Smooth muscle cell (in vitro differentiated cells): ENCODE data around the gene SMC1B. TPM values are rescaled to one million over a fixed set of nuclear protein-coding genes. Genes with fewer than 3 reads are reported as not detected.
"Not testable (repeated sequence)": the region's sequence is repeated elsewhere in the genome, so short reads cannot be mapped to it uniquely, and the experiment has no call there.

Source experiments
- DNase-seq: peaks from one replicate; lab custom pipeline; 2025; ENCODE audit not compliant: unreplicated experiment; lab: John Stamatoyannopoulos, UW
- H2AFZ ChIP-seq: fragments of 200-600 bp; sonication (generic); 2 replicates; pipeline ENCODE4 v1.6.0; 2016; ENCODE audit warnings: antibody characterized with exemption, low read depth, mild to moderate bottlenecking
- H3F3A ChIP-seq: fragments of 200-600 bp; sonication (generic); 2 replicates; pipeline ENCODE4 v1.6.0; 2017; ENCODE audit warnings: antibody characterized with exemption, low read depth
- H3K27ac ChIP-seq: fragments of 200-600 bp; sonication (generic); 2 replicates; pipeline ENCODE4 v1.5.1; 2016; ENCODE audit warnings: low read depth, mild to moderate bottlenecking
- H3K27me3 ChIP-seq: fragments of 200-600 bp; sonication (generic); 2 replicates; pipeline ENCODE4 v1.6.1; 2016; ENCODE audit warnings: low read depth, mild to moderate bottlenecking
- H3K36me3 ChIP-seq: fragments of 200-600 bp; sonication (generic); 2 replicates; pipeline ENCODE4 v1.5.1; 2016; ENCODE audit warnings: low read depth
- H3K4me1 ChIP-seq: fragments of 200-600 bp; sonication (generic); 2 replicates; pipeline ENCODE4 v1.5.1; 2016; ENCODE audit warnings: low read depth
- H3K4me2 ChIP-seq: fragments of 200-600 bp; sonication (generic); 2 replicates; pipeline ENCODE4 v1.6.0; 2016; ENCODE audit warnings: mild to moderate bottlenecking
- H3K4me3 ChIP-seq: fragments of 200-600 bp; sonication (generic); 2 replicates; pipeline ENCODE4 v1.5.1; 2016; ENCODE audit warnings: mild to moderate bottlenecking
- H3K79me2 ChIP-seq: fragments of 200-600 bp; sonication (generic); 2 replicates; pipeline ENCODE4 v1.6.0; 2016; ENCODE audit warnings: low read depth, mild to moderate bottlenecking
- H3K9ac ChIP-seq: fragments of 200-600 bp; sonication (generic); 2 replicates; pipeline ENCODE4 v1.6.0; 2016; ENCODE audit warnings: low read depth
- H3K9me3 ChIP-seq: fragments of 200-600 bp; sonication (generic); replicated peaks from 2 replicates; pipeline ENCODE4 v1.5.1; 2016; ENCODE audit warnings: low read depth
- H4K20me1 ChIP-seq: fragments of 200-600 bp; sonication (generic); 2 replicates; pipeline ENCODE4 v1.6.0; 2016; ENCODE audit warnings: low read depth
- CTCF ChIP-seq: fragments of 200-600 bp; sonication (generic); IDR thresholded peaks from 2 replicates; pipeline ENCODE4 v1.5.1; 2017; ENCODE audit warnings: borderline replicate concordance, mild to moderate bottlenecking, antibody characterized with exemption; ENCODE audit not compliant: insufficient read depth, poor library complexity, severe bottlenecking
- WGBS: methylation state at CpG from one replicate; pipeline ENCODE4 v1.1.7; 2016; ENCODE audit warnings: low lambda C conversion rate; 5-methylcytosine and 5-hydroxymethylcytosine counted together
- polyA plus RNA-seq: library from polyadenylated mRNA; unstranded; fragments of >200 nt; fragmentation: Nextera tagmentation; extraction: Ambion mirVana; gene quantifications from 2 replicates; pipeline ENCODE4 v1.2.1, GENCODE V29; 2016
- total RNA-seq: library from RNA; depleted of rRNA; stranded (reverse); fragments of >200 nt; gene quantifications from 2 replicates; pipeline ENCODE4 v1.2.3, GENCODE V29; 2014

SMC1B gene
- total and polyA plus RNA-seq, 2 experiments from 2014 or later = 0.06 TPM; not detected in 1

GRCh38 chr22:45381348-45381747 is 32.1 kb downstream of the SMC1B start:
- H3K27me3 ChIP-seq = peaks cover 22% of the 10 kb centered on the region

GRCh38 chr22:45376703-45377102 is 36.7 kb downstream of the SMC1B start:
- Histone ChIP-seq H2AFZ (no peak overlapping the region), H3K4me2 (no peak overlapping the region), H3K9me3 (no peaks in the 10 kb centered on the region), H3K4me3 (no peak overlapping the region), H3K79me2 (no peaks in the 10 kb centered on the region), H3K4me1 (no peaks in the 10 kb centered on the region), H4K20me1 (no peaks in the 10 kb centered on the region), H3K9ac (no peak overlapping the region), H3K27me3 (peaks cover 7% of the 10 kb centered on the region), H3F3A (no peaks in the 10 kb centered on the region), H3K27ac (no peak overlapping the region), H3K36me3 (no peaks in the 10 kb centered on the region)
- TF ChIP-seq CTCF = no peak
- no peak for DNase-seq
- 81% methylated on average over 1 of the region's 1 CpG for WGBS

More at GRCh38 chr22:45381348-45381747, 32.1 kb downstream of the SMC1B start:
- H3F3A ChIP-seq = no peaks in the 10 kb centered on the region
- no peaks in the 10 kb centered on the region for H3K79me2 ChIP-seq
- no peaks in the 10 kb centered on the region for H4K20me1 ChIP-seq
- H2AFZ ChIP-seq = no peak overlapping the region
- WGBS = 90% methylated on average over 2 of the region's 2 CpGs
- no peak overlapping the region for H3K27ac ChIP-seq
- no peaks in the 10 kb centered on the region for H3K9me3 ChIP-seq
- no peak overlapping the region for H3K4me2 ChIP-seq
- TF ChIP-seq CTCF = no peak
- no peak for DNase-seq
- no peaks in the 10 kb centered on the region for H3K36me3 ChIP-seq
- no peak overlapping the region for H3K4me3 ChIP-seq
- H3K9ac ChIP-seq = no peak overlapping the region
- H3K4me1 ChIP-seq = no peaks in the 10 kb centered on the region

- no peak overlapping the region for H2AFZ ChIP-seq
- H3F3A ChIP-seq = no peaks in the 10 kb centered on the region
- H3K27ac ChIP-seq = no peak overlapping the region
- H3K9ac ChIP-seq = no peak overlapping the region
- no peak overlapping the region for H3K4me2 ChIP-seq
- peaks cover 7% of the 10 kb centered on the region for H3K27me3 ChIP-seq
- no peak for DNase-seq
- no peak overlapping the region for H3K4me3 ChIP-seq
- no peaks in the 10 kb centered on the region for H3K36me3 ChIP-seq
- H3K9me3 ChIP-seq = no peaks in the 10 kb centered on the region
- H4K20me1 ChIP-seq = no peaks in the 10 kb centered on the region
- no peak for TF ChIP-seq CTCF
- no peaks in the 10 kb centered on the region for H3K4me1 ChIP-seq
- 67% methylated on average over 3 of the region's 3 CpGs for WGBS
- no peaks in the 10 kb centered on the region for H3K79me2 ChIP-seq
Measured at GRCh38 chr22:45376009-45376408, 37.4 kb downstream of the SMC1B start.

- not testable (repeated sequence) for H3K4me1 ChIP-seq, H4K20me1 ChIP-seq, H3K27me3 ChIP-seq, H2AFZ ChIP-seq, DNase-seq, H3K4me3 ChIP-seq, H3K4me2 ChIP-seq, H3F3A ChIP-seq, H3K9ac ChIP-seq, H3K79me2 ChIP-seq, H3K27ac ChIP-seq, H3K36me3 ChIP-seq, H3K9me3 ChIP-seq
- 94% methylated on average over 3 of the region's 3 CpGs for WGBS
Measured at GRCh38 chr22:45373592-45373991, 39.8 kb downstream of the SMC1B start.
